ENCODE data around the gene C7.

DNA sequence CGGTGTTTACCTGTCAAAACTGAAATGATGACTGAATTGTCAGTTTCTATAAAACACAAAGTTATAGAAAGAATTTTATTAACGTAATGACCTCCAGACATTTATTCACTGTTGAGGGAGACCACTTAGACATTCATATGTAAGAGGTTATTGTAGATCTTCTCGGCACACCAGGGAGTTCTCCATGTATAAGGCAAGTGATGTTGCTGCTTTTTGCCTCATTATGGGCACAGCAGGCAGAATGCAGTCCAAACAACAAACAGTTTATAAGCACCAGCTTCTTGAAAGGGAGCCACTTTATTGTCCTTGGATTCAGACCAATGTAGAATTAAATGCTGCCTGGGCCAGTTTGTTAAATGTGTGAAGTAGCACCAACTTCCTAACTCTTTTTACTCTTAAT is 66.7 kb downstream of the C7 start:
- TF ChIP-seq, protein P1, sequence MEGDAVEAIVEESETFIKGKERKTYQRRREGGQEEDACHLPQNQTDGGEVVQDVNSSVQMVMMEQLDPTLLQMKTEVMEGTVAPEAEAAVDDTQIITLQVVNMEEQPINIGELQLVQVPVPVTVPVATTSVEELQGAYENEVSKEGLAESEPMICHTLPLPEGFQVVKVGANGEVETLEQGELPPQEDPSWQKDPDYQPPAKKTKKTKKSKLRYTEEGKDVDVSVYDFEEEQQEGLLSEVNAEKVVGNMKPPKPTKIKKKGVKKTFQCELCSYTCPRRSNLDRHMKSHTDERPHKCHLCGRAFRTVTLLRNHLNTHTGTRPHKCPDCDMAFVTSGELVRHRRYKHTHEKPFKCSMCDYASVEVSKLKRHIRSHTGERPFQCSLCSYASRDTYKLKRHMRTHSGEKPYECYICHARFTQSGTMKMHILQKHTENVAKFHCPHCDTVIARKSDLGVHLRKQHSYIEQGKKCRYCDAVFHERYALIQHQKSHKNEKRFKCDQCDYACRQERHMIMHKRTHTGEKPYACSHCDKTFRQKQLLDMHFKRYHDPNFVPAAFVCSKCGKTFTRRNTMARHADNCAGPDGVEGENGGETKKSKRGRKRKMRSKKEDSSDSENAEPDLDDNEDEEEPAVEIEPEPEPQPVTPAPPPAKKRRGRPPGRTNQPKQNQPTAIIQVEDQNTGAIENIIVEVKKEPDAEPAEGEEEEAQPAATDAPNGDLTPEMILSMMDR (IDR thresholded peaks at IDR 0.05): no peak
- TF ChIP-seq POLR2A (IDR thresholded peaks at IDR 0.05) (no peak), POLR2AphosphoS5 (IDR thresholded peaks at IDR 0.05) (no peak)
